Peyer's patch (tissue), 4 donors: ENCODE measurements around the gene ERVH48-1.

Source experiments
- POLR2A ChIP-seq, 2 donors: fragments of 450-650 bp; IDR thresholded peaks; one replicate each; pipeline ENCODE4 v1.5.1; 2017; ENCODE audit warnings: antibody characterized with exemption in 2 of 2, mild to moderate bottlenecking in 2 of 2, moderate library complexity in 2 of 2
- TF ChIP-seq, protein P1 (sequence below), 6 experiments: fragments of 450-650 bp in 4 of 6; fragments of 200-600 bp in 2 of 6; sonication (generic) in 1 of 6; IDR thresholded peaks; one replicate each; pipeline ENCODE4 v1.5.1; 2017 to 2019; ENCODE audit warnings: antibody characterized with exemption in 6 of 6, mild to moderate bottlenecking in 3 of 6, moderate library complexity in 1 of 6

DNA sequence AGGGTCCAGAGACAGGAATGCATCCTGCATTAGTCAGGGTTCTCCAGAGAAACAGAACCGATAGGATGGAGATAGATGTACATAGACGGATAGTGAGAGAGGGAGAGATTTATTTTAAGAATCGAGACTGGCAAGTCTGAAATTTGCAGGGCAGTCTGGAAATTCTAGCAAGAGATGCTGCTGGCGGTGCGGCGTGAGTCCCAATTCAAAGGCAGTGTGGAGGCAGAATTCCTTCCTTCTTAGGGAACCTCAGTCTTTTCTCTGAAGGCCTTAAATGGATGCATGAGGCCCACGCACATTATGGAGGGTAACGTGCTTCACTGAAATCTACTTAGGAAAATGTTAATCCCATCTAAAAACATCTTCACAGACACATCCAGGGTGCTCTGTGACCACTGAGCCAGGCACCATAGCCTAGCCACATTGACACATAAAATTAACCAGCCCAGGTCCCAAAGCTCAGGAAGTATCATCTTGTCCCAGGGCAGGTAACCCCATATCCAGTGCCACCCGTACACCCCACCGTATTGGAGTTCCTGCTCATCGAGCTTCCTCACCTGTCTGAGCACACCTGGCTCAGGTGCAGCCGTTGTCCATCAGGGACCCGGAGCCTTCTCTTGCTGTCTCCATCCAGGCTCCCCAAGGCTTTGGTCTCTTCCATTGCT, 39.2 kb upstream of the ERVH48-1 start:
- TF ChIP-seq POLR2A (IDR thresholded peaks at IDR 0.05), result no peak
- TF ChIP-seq, protein P1, sequence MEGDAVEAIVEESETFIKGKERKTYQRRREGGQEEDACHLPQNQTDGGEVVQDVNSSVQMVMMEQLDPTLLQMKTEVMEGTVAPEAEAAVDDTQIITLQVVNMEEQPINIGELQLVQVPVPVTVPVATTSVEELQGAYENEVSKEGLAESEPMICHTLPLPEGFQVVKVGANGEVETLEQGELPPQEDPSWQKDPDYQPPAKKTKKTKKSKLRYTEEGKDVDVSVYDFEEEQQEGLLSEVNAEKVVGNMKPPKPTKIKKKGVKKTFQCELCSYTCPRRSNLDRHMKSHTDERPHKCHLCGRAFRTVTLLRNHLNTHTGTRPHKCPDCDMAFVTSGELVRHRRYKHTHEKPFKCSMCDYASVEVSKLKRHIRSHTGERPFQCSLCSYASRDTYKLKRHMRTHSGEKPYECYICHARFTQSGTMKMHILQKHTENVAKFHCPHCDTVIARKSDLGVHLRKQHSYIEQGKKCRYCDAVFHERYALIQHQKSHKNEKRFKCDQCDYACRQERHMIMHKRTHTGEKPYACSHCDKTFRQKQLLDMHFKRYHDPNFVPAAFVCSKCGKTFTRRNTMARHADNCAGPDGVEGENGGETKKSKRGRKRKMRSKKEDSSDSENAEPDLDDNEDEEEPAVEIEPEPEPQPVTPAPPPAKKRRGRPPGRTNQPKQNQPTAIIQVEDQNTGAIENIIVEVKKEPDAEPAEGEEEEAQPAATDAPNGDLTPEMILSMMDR (IDR thresholded peaks at IDR 0.05), result no peak
